ENCODE measurements around the gene NGF. TPM values are rescaled to one million over a fixed set of nuclear protein-coding genes. Genes with fewer than 3 reads are reported as not detected.

NGF gene
- total and polyA plus RNA-seq, 2 of the 8 experiments (the other 6 are each of a cell fraction or from before 2014, with no cell fraction given): 1.6 TPM; not detected in 1

DNA sequence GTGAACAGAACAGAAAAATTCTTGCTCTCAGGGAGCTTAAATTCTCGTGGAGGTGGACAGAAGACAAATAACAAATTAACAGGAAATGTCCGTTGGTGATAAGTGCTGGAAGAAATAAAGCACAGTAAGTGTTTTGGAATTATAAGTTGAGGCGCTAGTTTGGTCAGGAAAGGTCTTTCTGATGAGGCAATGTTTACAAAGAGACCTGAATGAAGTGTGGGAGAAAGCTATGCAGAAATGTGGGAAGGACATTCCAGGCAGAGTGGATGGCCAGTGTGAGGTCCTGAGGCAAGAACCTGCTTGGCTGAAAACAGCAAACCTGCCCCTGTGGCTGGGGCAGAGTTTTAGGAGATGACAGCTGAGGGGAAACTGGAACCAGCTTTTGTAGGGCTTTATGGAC is 23.3 kb downstream of the NGF start:
- Histone ChIP-seq H3K23ac (ENCODE audit: insufficient read length) (no peak overlapping the region), H3K36me3 (ENCODE audit: control insufficient read depth in 2 of 4, insufficient read depth in 4 of 4, low read length in 3 of 4) (no peaks in the 10 kb centered on the region), H3K14ac (ENCODE audit: insufficient read length) (no peak overlapping the region), H2AK5ac (ENCODE audit: low read depth, low read length) (no peak overlapping the region), H3K27ac (ENCODE audit: low read depth, low read length) (no peak overlapping the region), H4K91ac (replicated peaks; ENCODE audit: insufficient read length, low read length) (no peak overlapping the region), H3K4me2 (ENCODE audit: insufficient read depth in 1 of 2, low read depth in 2 of 2, low read length in 2 of 2) (no peak overlapping the region), H4K8ac (ENCODE audit: extremely low read depth, insufficient read depth, low read length) (no peak overlapping the region), H3K56ac (replicated peaks; ENCODE audit: insufficient read length, low read depth, low read length) (no peak overlapping the region), H2AFZ (ENCODE audit: low read length) (no peak overlapping the region), H3K4ac (replicated peaks; ENCODE audit: insufficient read length, low read depth, low read length) (no peak overlapping the region), H3K9ac (replicated peaks in 1 of 4; ENCODE audit: extremely low read depth in 1 of 4, low read depth in 3 of 4, low read length in 3 of 4) (no peak overlapping the region), H4K20me1 (replicated peaks in 1 of 2; ENCODE audit: control insufficient read depth in 1 of 2, insufficient read depth in 2 of 2, low read length in 2 of 2) (no peaks in the 10 kb centered on the region), H3K18ac (ENCODE audit: extremely low read depth, low read length) (no peak overlapping the region), H2BK5ac (ENCODE audit: low read depth, low read length) (no peak overlapping the region), H3K9me3 (ENCODE audit: insufficient read depth in 2 of 2, low read depth in 1 of 2, low read length in 1 of 2) (no peaks in the 10 kb centered on the region), H2BK120ac (replicated peaks; ENCODE audit: low read depth, low read length) (no peak overlapping the region), H2BK12ac (ENCODE audit: low read depth, low read length) (no peak overlapping the region), H3K4me1 (replicated peaks in 1 of 4; ENCODE audit: control insufficient read depth in 3 of 4, insufficient read depth in 4 of 4, low read length in 3 of 4) (no peaks in the 10 kb centered on the region), H3K79me1 (ENCODE audit: low read depth, low read length) (no peaks in the 10 kb centered on the region), H3K4me3 (ENCODE audit: extremely low read depth in 1 of 4, insufficient read depth in 2 of 4, low read depth in 3 of 4, low read length in 4 of 4) (no peak overlapping the region), H3K23me2 (ENCODE audit: low read depth, low read length) (no peaks in the 10 kb centered on the region), H3K27me3 (replicated peaks in 1 of 4; ENCODE audit: control insufficient read depth in 3 of 4, extremely low read depth in 1 of 4, insufficient read depth in 3 of 4, low read length in 3 of 4) (no peaks in the 10 kb centered on the region; a peak in 1 of 7 replicates), H3K79me2 (ENCODE audit: control insufficient read depth in 1 of 2, insufficient read depth in 2 of 2, low read length in 2 of 2) (no peaks in the 10 kb centered on the region), H2BK15ac (ENCODE audit: low read length) (no peak overlapping the region), H2BK20ac (ENCODE audit: low read length) (no peak overlapping the region), H4K5ac (ENCODE audit: insufficient read length, low read depth, low read length) (no peak overlapping the region)
- TF ChIP-seq NRF1 (IDR thresholded peaks at IDR 0.05; ENCODE audit: low read depth, low read length) (no peak), CEBPB (IDR thresholded peaks at IDR 0.05; ENCODE audit: low read depth, low read length) (peak; percentile 9; the same call in 1 of the 2 replicates), TEAD4 (IDR thresholded peaks at IDR 0.05; ENCODE audit: low read depth, low read length) (peak; percentile 57; the same call in 1 of the 2 replicates), RAD21 (IDR thresholded peaks at IDR 0.05 in 1 of 2, conservative IDR thresholded peaks at IDR 0.05 in 1 of 2; ENCODE audit: low read depth in 2 of 2, low read length in 2 of 2) (no peak), EGR1 (IDR thresholded peaks at IDR 0.05; ENCODE audit: borderline replicate concordance, low read depth, low read length) (no peak)
- POLR2A ChIA-PET (ENCODE audit: partially characterized antibody): interaction anchor here (0.8 kb wide), 1 partner anchor 353 kb away, joined by 3 read pairs; no protein-coding TSS in a partner anchor
- CTCF ChIA-PET (ENCODE audit: partially characterized antibody): interaction anchor here (0.9 to 2.7 kb wide), 7 partner anchors 10 to 281 kb away, joined by 3 to 11 read pairs (median 4); no protein-coding TSS in a partner anchor
- no peak for DNase-seq (ENCODE audit: low read depth in 1 of 2, low spot score in 2 of 2)
- 89% methylated on average over 3 of the region's 3 CpGs; no CpG with 5 or more reads in 1 of the 2 experiments for WGBS, 2 experiments (ENCODE audit: extremely low coverage in 1 of 2, insufficient coverage in 1 of 2, insufficient read length in 1 of 2, insufficient replicate concordance in 2 of 2, low coverage in 1 of 2, low lambda C conversion rate in 2 of 2, missing lambda C conversion rate in 1 of 2)
- no peak for FAIRE-seq

Data from H1 (cell line).